ENCODE measurements around the gene RGS8.

RGS8 gene

DNA sequence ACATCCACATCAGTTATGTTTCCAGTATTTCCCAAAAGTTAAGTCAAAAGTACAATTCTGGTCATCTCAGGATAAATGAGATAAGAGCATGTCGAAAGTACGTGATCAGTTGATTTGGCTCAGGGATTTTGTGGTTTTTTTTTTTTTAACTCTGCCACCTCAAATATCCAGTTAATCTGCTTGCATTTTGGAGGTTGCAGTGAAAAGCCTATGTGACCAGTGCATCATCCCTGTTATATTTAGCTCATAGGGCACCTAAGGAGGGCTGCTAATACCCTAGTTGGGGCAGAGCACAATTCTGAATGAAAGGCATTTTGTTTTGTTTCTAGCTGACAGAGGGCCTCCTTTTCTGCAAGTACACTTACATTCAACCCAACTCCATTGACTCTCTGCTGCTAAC lies 48.5 kb downstream of the RGS8 start:
- H3K27me3 ChIP-seq (ENCODE audit: control insufficient read depth, insufficient read depth, low read length): no peaks in the 10 kb centered on the region

More for the DNA sequence above, 48.5 kb downstream of the RGS8 start:
- H3K9ac ChIP-seq (ENCODE audit: low read length): no peak overlapping the region
- H3K4me1 ChIP-seq (ENCODE audit: control insufficient read depth, insufficient read depth, low read length): peaks cover 15% of the 10 kb centered on the region
- H3K4me3 ChIP-seq (ENCODE audit: low read depth, low read length): no peak overlapping the region
- no peaks in the 10 kb centered on the region for H3K36me3 ChIP-seq (ENCODE audit: control insufficient read depth, insufficient read depth, low read length)
- H3K27ac ChIP-seq (ENCODE audit: low read depth, low read length): no peak overlapping the region
- no peaks in the 10 kb centered on the region for H3K9me3 ChIP-seq (ENCODE audit: control insufficient read depth, insufficient read depth, low read depth, low read length)
